Esophagus squamous epithelium (tissue), 4 donors: ENCODE results near the gene GTPBP3.

ENCODE experiments used
- CTCF ChIP-seq, 6 experiments: fragments of 450-650 bp in 4 of 6; fragments of 200-600 bp in 2 of 6; sonication (generic) in 2 of 6; IDR thresholded peaks; one replicate each; pipeline ENCODE4 v1.5.1; 2016 to 2019; ENCODE audit warnings: antibody characterized with exemption in 6 of 6, mild to moderate bottlenecking in 4 of 6, moderate library complexity in 4 of 6
- POLR2A ChIP-seq, 4 donors: fragments of 450-650 bp; IDR thresholded peaks; one replicate each; pipeline ENCODE4 v1.6.1; 2017; ENCODE audit warnings: antibody characterized with exemption in 4 of 4, mild to moderate bottlenecking in 4 of 4, moderate library complexity in 3 of 4

GRCh38 chr19:17320435-17320834 is 16.9 kb upstream of the GTPBP3 start:
- TF ChIP-seq CTCF (IDR thresholded peaks at IDR 0.05) (no peak), POLR2A (IDR thresholded peaks at IDR 0.05) (no peak)
